Astrocyte of the hippocampus (primary cell): ENCODE data around the gene RASAL2.
"Not testable (repeated sequence)": the region's sequence is repeated elsewhere in the genome, so short reads cannot be mapped to it uniquely, and the experiment has no call there.

Experiments used
- DNase-seq: peaks from one replicate; pipeline ENCODE4 v3.0.0; 2011; ENCODE audit warnings: low read depth, low spot score

RASAL2 gene

DNA sequence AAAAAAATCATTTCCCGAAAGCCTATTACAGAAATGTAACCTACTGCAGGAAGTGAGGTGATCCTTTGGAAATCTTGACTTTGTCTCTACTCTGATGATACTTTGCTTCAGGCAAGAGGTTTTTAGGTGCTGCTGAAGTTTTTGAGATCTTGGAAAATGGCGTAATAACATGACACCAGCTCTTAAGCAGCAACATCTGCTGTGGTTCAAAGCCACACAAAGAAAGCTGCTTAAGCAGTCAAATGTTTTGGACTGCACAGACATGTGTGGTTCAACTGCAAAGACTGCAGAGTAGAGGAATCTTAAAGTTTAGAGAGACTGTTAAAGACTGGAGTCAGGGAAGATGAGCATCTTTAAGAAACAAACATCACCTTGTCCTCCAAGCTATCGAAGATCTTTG lies 139.0 kb downstream of the RASAL2 start:
- DNase-seq, result no peak

DNA sequence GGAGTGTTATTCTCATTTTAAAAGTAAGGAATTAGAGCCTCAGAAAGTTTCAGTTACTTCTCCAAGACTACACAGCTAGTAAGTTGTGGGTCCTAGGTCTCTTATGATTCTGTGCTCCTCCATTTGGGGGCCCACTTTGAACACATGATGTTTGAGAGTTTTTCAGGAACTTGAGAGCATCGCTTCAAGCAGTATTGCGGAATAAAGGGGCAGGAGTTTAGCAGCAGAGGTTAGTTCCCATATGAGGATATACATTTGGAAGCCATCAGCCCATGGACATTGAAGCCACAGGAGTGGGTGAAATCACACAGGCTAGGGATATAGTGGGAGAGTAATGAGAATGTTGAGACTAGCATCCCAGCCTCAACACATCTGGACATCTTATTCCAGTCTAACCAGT lies 143.2 kb downstream of the RASAL2 start:
- no peak for DNase-seq

DNA sequence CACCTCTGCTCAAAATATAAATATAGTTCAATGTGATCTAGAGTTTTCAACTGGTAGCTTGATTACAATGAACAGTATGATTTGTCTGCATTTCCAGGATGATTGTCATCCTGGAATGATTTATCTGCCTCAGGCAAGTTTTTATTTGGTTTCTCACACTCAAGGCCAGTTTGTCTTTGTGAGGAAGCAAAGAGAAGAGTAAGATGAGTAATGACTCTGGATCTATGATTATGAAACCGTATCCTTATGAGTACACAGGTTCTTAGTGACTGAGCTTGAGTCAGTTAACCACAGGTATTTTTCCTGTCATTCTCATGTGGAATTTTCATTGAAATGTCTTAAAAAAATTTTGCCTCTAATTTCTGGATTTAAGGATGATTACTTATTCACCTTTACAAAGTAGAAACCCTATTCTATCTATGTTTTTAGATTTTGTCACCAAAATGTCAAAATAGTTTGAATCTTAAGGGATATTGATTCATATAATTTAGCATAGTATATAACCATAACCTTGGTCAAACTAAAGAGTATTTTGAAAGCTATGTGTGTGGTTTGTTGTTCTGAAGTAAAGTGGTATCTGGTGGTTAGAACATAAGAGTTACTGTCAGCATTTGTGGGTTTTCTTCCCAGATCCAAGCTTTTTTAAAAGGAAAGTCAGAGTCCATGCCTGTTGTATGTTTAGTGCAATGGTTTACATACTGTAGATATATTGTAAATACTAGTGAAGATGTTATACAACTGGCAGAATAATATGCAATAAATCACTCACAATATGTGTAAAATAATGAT lies 145.0 kb downstream of the RASAL2 start:
- peak; percentile 91 for DNase-seq

GRCh38 chr1:178241057-178241456 lies 147.2 kb downstream of the RASAL2 start:
- no peak for DNase-seq

DNA sequence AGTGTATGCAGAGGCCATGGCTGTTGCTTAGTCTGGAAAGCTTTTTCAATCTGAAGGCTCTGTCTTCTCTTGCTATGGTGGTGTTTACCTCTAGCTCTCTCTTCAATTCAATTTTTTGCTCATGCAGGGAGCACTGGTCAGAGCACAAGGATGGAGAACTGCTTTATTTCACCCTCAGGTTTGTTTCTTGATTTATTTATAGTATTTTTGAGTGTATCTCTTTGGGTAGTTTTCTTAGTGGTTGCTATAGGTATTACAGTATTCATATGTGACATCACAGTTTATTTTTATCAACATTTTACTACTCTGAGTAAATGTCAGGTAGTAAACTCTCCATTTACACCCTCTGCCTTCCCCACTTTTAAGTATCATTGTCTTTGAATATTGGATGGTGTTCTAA lies 147.9 kb downstream of the RASAL2 start:
- DNase-seq, result no peak

GRCh38 chr1:178243119-178243518 lies 149.2 kb downstream of the RASAL2 start:
- no peak for DNase-seq

GRCh38 chr1:178243890-178244289 lies 150.0 kb downstream of the RASAL2 start:
- no peak for DNase-seq

- not testable (repeated sequence) for DNase-seq
Observed at GRCh38 chr1:178248284-178248683, 154.4 kb downstream of the RASAL2 start.

- not testable (repeated sequence) for DNase-seq
Observed at GRCh38 chr1:178253581-178253980, 159.7 kb downstream of the RASAL2 start.

- DNase-seq, result no peak
Observed at GRCh38 chr1:178254433-178254832, 160.5 kb downstream of the RASAL2 start.

GRCh38 chr1:178258536-178258935 lies 164.6 kb downstream of the RASAL2 start:
- no peak for DNase-seq

DNA sequence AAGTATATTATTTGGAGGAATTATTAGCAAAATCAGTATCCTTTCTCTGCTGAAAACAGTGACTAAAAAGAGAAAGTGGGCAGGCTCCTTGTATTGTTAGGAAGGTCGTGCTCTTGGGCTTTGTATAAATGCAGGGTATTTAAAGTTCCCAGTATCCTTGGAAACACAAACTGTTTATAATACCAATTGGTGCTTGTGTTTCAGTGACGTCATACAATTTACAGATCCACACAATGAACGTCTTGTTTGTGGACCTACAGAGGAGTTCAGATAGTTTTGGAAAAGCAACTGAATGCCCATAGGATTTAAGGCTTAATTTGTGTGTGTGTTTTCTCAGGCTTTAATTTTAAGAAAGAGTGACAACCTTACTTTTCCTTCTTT lies 168.2 kb downstream of the RASAL2 start:
- peak; percentile 70 for DNase-seq

DNA sequence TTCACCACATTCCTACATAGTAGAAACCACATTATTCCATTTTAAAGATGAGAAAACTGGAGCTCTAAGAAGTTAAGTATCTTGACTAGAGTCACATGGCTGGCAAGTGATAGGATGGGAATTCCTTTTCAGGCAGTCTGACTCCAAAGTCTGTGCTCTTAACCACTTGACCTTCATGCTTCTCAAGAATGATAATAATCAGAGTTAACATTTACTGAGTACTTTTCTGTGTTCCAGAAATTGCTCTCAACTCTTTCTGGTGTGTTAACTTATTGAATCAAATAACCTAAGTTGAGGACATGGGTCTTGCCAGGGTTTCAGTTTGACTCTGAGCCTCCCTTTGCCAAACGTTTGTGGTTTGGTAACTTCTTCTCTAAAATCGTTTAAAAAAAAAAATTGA lies 169.4 kb downstream of the RASAL2 start:
- DNase-seq, result no peak

DNA sequence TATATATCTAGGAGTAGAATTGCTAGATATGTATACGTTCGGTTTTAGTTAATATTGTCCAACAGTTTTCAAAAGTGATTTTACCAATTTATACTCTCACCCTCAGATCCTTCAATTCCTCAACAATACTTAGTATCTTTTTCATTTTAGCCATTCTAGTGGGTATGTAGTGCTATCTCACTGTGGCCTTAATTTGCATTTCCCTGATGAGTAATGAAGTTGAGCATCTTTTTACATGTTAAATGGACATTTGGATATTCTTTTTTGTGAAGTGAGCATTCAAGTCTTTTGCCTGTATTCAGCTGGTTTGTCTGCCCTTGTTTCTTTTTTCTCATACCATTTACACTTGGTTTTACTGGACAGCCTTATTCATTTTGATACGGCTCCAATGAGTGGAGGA lies 172.2 kb downstream of the RASAL2 start:
- DNase-seq, result no peak

DNA sequence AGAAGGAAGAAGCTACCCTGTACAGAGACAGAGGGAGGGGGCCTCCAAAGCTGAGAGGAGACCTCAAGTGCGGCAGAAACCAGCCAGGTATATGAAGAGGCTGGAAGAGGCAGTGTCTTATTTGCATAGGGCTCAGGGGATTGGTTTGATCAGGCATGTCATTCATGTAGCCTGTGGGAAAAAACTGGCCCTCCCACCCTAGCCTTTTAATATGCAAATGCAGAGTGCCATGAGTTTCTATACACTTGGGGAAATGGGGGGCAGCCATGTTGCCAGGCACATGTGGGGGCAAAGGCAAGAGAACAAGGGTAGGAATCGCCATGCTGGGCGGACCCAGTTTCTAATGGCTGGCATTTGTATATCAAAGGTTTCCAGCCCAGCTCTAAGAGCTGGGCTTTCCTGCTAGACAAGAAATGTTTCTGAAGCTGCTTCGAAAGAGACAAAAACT lies 172.7 kb downstream of the RASAL2 start:
- no peak for DNase-seq

DNA sequence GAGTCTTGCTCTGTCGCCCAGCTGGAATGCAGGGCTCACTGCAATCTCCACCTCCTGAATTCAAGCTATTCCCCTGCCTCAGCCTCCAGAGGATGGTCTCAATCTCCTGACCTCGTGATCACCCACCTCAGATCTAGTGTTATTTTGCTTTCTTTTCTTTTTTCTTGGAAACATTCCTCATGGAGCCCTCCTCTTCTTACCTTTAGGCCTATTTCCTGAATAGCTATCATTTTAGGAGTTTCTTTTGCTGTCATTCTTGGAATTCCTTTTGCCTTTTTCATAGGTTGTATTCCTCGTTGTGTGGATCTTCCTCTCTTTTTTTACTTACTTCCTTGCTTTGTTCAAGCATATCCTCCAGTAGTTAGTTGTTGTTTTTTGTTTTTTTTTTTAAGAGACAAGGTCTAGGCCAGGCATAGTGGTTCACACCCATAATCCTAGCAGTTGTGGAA lies 173.8 kb downstream of the RASAL2 start:
- DNase-seq, result peak; percentile 43

- DNase-seq, result no peak
Observed at GRCh38 chr1:178271471-178271870, 177.6 kb downstream of the RASAL2 start.

DNA sequence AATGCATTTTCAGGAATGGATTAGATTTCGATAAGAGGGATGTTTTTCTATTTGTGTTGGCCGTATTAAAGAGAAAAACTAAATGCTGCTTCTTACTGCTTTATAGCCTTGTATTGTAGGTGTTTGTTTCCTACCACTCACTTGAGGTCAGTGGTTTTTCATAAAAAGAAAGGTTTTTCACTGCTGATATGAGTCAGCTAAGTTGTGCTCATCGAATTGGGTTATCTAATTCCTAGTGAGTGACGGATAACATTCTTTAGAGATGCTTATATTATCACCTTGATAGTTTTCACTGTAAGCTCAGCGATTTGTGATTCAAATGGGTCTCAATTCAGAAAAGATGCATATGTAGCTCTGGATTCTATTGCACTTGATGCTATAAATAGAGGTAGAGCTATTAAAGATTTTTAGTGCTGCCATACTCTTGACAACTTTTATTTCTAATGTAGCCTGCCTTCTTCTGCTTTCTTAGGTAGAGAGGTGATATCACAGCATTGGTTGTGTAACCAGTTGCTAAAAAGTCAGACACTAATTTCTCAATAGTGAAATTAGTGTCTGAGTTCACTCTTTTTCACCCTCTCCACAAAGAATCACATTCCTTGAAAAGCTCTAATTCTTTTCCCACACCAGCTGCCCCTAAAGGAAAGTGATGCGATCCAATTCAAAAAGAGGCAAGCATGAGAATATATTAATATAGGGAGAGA lies 180.0 kb downstream of the RASAL2 start:
- DNase-seq, result peak; percentile 50

GRCh38 chr1:178275049-178275448 lies 181.1 kb downstream of the RASAL2 start:
- no peak for DNase-seq

DNA sequence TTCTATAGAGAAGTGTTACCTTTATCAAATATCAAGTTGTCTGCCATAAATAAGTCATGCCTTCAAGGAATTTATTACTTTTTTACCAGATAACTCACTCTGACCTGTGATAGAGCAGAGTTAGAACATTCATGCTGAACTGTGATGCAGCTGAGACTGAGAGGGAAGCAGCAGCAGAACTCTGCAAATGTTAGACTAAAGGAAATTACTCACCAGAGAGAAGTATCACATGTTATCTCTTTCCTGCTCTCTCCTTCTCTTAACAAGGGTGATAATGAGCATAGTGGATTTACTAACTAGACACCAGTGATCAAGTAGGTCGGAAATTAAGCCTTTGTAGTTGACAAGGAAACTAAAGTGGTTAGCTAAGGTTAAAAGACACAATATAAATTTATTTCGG lies 181.6 kb downstream of the RASAL2 start:
- no peak for DNase-seq

DNA sequence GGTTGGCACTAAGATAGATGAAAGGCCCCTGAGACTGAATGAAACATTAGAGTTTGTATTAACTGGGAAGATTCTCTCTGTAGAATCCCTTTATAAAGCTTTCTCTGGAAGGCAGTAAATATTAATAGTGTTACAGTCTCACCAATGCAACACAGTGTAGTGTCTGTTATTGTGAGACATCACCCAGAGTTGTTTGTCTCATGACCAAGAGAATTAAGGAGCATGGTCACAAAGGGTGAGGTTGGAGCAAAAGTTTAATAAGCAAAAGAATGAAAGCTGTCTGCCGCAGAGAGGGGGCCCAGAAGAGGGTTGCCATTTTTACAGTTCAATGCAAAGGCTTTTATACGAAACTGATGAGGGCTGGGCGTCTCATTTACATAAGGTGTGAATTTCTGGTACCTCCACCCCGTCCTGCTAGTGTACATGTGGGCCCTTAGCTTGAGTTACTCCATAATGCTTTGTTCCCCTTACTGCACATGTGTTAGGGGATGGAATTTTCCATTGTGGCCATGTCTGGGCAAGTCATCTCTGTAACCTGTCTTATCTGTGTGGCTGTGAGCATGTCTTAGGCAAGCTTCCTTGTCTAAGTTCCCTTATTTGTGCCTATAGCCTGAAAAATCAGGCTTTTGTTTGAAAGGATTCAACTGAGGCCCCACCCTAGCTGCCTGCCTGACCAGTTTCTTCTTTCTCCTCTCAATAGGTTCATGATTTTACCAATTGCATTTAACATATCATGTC lies 184.1 kb downstream of the RASAL2 start:
- no peak for DNase-seq

DNA sequence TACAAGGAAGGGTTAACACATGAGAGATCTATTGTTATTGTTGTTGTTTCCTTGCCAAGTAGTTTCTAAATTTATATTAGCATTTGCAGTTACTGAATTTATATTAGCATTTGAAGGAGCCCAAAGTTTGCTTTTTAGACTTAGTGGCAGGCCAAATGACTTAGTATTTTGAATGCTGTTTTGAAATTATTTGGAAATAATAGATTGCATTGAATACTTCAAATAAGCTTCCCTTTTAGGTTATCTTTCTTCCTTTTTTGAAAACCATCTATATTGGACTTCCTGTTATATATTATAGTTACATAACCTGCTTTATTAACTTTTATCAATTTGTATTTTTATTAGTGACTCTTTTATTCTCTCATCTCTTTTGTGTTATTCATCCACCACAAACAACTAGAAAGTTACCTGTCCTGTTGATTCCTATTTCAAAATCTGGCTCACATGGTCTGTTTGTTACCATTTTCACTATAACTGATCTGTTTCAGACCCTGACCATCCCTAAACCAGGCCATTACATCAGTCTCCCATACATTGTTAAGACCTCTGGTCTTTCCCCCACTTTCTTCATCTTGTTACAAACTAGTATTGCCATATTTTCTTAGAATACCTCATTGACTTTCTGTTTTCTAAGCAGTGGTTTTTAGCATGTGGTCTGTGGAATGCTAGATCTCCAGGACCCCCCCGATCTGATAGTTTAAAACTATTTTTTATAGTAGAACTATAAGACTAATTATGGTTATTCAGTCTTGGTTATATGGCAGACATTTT lies 185.2 kb downstream of the RASAL2 start:
- no peak for DNase-seq
